Measurements from ENCODE around the gene CCNL1. TPM values are rescaled to one million over a fixed set of nuclear protein-coding genes. Genes with fewer than 3 reads are reported as not detected.

CCNL1 gene
- total RNA-seq, 1 donor from 2014 or later = 171 TPM

- intact Hi-C loops (cut with micrococcal nuclease) = no loop called here
- no peaks in the 10 kb centered on the region for H3K9me3 Mint-ChIP-seq
Measured at GRCh38 chr3:157148196-157148889, 11.6 kb downstream of the CCNL1 start.

GRCh38 chr3:157147099-157147803, 12.7 kb downstream of the CCNL1 start:
- Mint-ChIP-seq H3K27ac (peak overlapping the region; percentile 44), H3K4me1 (peaks cover 32% of the 10 kb centered on the region), H3K27me3 (no peaks in the 10 kb centered on the region), H3K9me3 (no peaks in the 10 kb centered on the region), H3K36me3 (ENCODE audit: low read depth) (peaks cover 79% of the 10 kb centered on the region), H3K4me3 (no peak overlapping the region)
- intact Hi-C loops (cut with micrococcal nuclease) = no loop called here
- no peak for DNase-seq

More at GRCh38 chr3:157148196-157148889, 11.6 kb downstream of the CCNL1 start:
- Mint-ChIP-seq H3K4me3 (no peak overlapping the region), H3K4me1 (peaks cover 33% of the 10 kb centered on the region), H3K27me3 (no peaks in the 10 kb centered on the region), H3K27ac (peak overlapping the region; percentile 7), H3K36me3 (ENCODE audit: low read depth) (peaks cover 82% of the 10 kb centered on the region)
- DNase-seq = no peak

GRCh38 chr3:157145606-157146322, 14.2 kb downstream of the CCNL1 start:
- Mint-ChIP-seq H3K4me3 (no peak overlapping the region), H3K36me3 (ENCODE audit: low read depth) (peaks cover 74% of the 10 kb centered on the region), H3K27ac (peak overlapping the region; percentile 4), H3K9me3 (no peaks in the 10 kb centered on the region), H3K27me3 (no peaks in the 10 kb centered on the region), H3K4me1 (peaks cover 24% of the 10 kb centered on the region)
- no peak for DNase-seq
- intact Hi-C loops (cut with micrococcal nuclease) = no loop called here

- Mint-ChIP-seq H3K27ac (no peak overlapping the region), H3K4me1 (peaks cover 15% of the 10 kb centered on the region), H3K4me3 (no peak overlapping the region), H3K27me3 (no peaks in the 10 kb centered on the region), H3K36me3 (ENCODE audit: low read depth) (peaks cover 68% of the 10 kb centered on the region), H3K9me3 (no peaks in the 10 kb centered on the region)
- intact Hi-C loops (cut with micrococcal nuclease) = no loop called here
- DNase-seq = no peak
Measured at GRCh38 chr3:157142315-157142714, 17.6 kb downstream of the CCNL1 start.

- peak overlapping the region; percentile 5 for H3K27ac Mint-ChIP-seq
- DNase-seq = no peak
- no peaks in the 10 kb centered on the region for H3K27me3 Mint-ChIP-seq
- intact Hi-C loops (cut with micrococcal nuclease) = no loop called here
- H3K4me1 Mint-ChIP-seq = peaks cover 28% of the 10 kb centered on the region
- H3K4me3 Mint-ChIP-seq = no peak overlapping the region
- no peaks in the 10 kb centered on the region for H3K9me3 Mint-ChIP-seq
- peaks cover 54% of the 10 kb centered on the region for H3K36me3 Mint-ChIP-seq (ENCODE audit: low read depth)
Measured at GRCh38 chr3:157139938-157140534, 19.9 kb downstream of the CCNL1 start.

GRCh38 chr3:157136647-157137387, 23.1 kb downstream of the CCNL1 start:
- Mint-ChIP-seq H3K27me3 (no peaks in the 10 kb centered on the region), H3K4me3 (peak overlapping the region; percentile 66), H3K27ac (no peak overlapping the region), H3K4me1 (peaks cover 55% of the 10 kb centered on the region), H3K36me3 (ENCODE audit: low read depth) (peaks cover 33% of the 10 kb centered on the region), H3K9me3 (no peaks in the 10 kb centered on the region)
- DNase-seq = no peak
- intact Hi-C loops (cut with micrococcal nuclease) = loop anchor here (1.0 kb wide), 1 partner anchor 987 kb away; no protein-coding TSS in a partner anchor

GRCh38 chr3:157135671-157136396, 24.1 kb downstream of the CCNL1 start:
- intact Hi-C loops (cut with micrococcal nuclease) = no loop called here
- H3K9me3 Mint-ChIP-seq = no peaks in the 10 kb centered on the region
- H3K36me3 Mint-ChIP-seq (ENCODE audit: low read depth) = peaks cover 28% of the 10 kb centered on the region
- peak overlapping the region; percentile 57 for H3K27ac Mint-ChIP-seq
- H3K4me1 Mint-ChIP-seq = peaks cover 63% of the 10 kb centered on the region
- H3K4me3 Mint-ChIP-seq = peak overlapping the region; percentile 54
- no peak for DNase-seq
- no peaks in the 10 kb centered on the region for H3K27me3 Mint-ChIP-seq

- DNase-seq = peak; percentile 86
- intact Hi-C loops (cut with micrococcal nuclease) = no loop called here
- Mint-ChIP-seq H3K27ac (peak overlapping the region; percentile 59), H3K36me3 (ENCODE audit: low read depth) (peaks cover 21% of the 10 kb centered on the region), H3K9me3 (no peaks in the 10 kb centered on the region), H3K4me1 (peaks cover 72% of the 10 kb centered on the region), H3K4me3 (peak overlapping the region; percentile 34), H3K27me3 (no peaks in the 10 kb centered on the region)
Measured at GRCh38 chr3:157134620-157135191, 25.2 kb downstream of the CCNL1 start.

- intact Hi-C loops (cut with micrococcal nuclease) = no loop called here
- H3K27ac Mint-ChIP-seq = peak overlapping the region; percentile 59
- H3K4me1 Mint-ChIP-seq = peaks cover 83% of the 10 kb centered on the region
- no peaks in the 10 kb centered on the region for H3K27me3 Mint-ChIP-seq
- H3K4me3 Mint-ChIP-seq = no peak overlapping the region
- peaks cover 16% of the 10 kb centered on the region for H3K36me3 Mint-ChIP-seq (ENCODE audit: low read depth)
- H3K9me3 Mint-ChIP-seq = no peaks in the 10 kb centered on the region
- no peak for DNase-seq
Measured at GRCh38 chr3:157133434-157134320, 26.3 kb downstream of the CCNL1 start.

- peaks cover 9% of the 10 kb centered on the region for H3K36me3 Mint-ChIP-seq (ENCODE audit: low read depth)
- H3K4me1 Mint-ChIP-seq = peaks cover 87% of the 10 kb centered on the region
- H3K27me3 Mint-ChIP-seq = no peaks in the 10 kb centered on the region
- no peak overlapping the region for H3K27ac Mint-ChIP-seq
- intact Hi-C loops (cut with micrococcal nuclease) = no loop called here
- H3K9me3 Mint-ChIP-seq = no peaks in the 10 kb centered on the region
- peak overlapping the region; percentile 2 for H3K4me3 Mint-ChIP-seq
- DNase-seq = no peak
Measured at GRCh38 chr3:157132936-157133335, 27.0 kb downstream of the CCNL1 start.

GRCh38 chr3:157132341-157132740, 27.6 kb downstream of the CCNL1 start:
- H3K36me3 Mint-ChIP-seq (ENCODE audit: low read depth) = peaks cover 6% of the 10 kb centered on the region
- peak overlapping the region; percentile 94 for H3K27ac Mint-ChIP-seq
- H3K4me3 Mint-ChIP-seq = peak overlapping the region; percentile 18
- peaks cover 92% of the 10 kb centered on the region for H3K4me1 Mint-ChIP-seq
- no peaks in the 10 kb centered on the region for H3K9me3 Mint-ChIP-seq
- intact Hi-C loops (cut with micrococcal nuclease) = no loop called here
- no peaks in the 10 kb centered on the region for H3K27me3 Mint-ChIP-seq
- DNase-seq = no peak

GRCh38 chr3:157131861-157132260, 28.1 kb downstream of the CCNL1 start:
- Mint-ChIP-seq H3K9me3 (no peaks in the 10 kb centered on the region), H3K4me1 (peaks cover 90% of the 10 kb centered on the region), H3K27ac (peak overlapping the region; percentile 94), H3K27me3 (no peaks in the 10 kb centered on the region), H3K4me3 (peak overlapping the region; percentile 51), H3K36me3 (ENCODE audit: low read depth) (peaks cover 5% of the 10 kb centered on the region)
- DNase-seq = no peak
- intact Hi-C loops (cut with micrococcal nuclease) = no loop called here

Measured in activated CD4-positive, alpha-beta T cell treated with anti-CD3 and anti-CD28 coated beads, Interleukin-2, amount 10 ng/mL, durations not matched to agents 24 days and 14 days (primary cell).